Activated T-helper 9 cell treated with anti-CD3 and anti-CD28 coated beads, Interleukin-2, amount 50 U/mL, for 16 hours (primary cell): ENCODE results near the gene ZNF609.
"Not testable (repeated sequence)": the region's sequence is repeated elsewhere in the genome, so short reads cannot be mapped to it uniquely, and the experiment has no call there.

ENCODE experiments used
- DNase-seq: peaks from one replicate; pipeline ENCODE4 v3.0.0-alpha.2; 2020; ENCODE audit warnings: low read depth

The ZNF609 gene

GRCh38 chr15:64623347-64623996, 163.1 kb downstream of the ZNF609 start:
- no peak for DNase-seq

DNA sequence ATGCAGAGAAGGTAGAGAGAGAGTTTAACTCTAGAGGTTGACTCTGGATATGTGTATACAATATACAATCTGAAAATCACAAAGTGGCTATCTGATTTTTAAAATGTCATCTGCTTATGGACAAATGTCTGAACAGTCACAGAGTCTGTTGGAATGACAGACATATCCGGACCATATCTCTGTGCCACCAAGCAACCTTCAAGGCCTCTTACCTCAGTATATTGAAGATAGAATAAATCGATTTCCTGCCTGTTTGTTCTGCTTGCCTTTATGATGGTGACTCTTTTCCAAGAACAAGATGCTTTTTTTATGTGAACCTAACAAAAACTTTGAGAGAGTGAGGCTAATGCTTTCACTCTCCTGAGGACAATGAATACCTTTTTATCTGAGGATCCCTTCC, 163.9 kb downstream of the ZNF609 start:
- no peak for DNase-seq

- no peak for DNase-seq
Measured at GRCh38 chr15:64629063-64629462, 168.7 kb downstream of the ZNF609 start.

GRCh38 chr15:64630396-64631107, 170.2 kb downstream of the ZNF609 start:
- no peak for DNase-seq

DNA sequence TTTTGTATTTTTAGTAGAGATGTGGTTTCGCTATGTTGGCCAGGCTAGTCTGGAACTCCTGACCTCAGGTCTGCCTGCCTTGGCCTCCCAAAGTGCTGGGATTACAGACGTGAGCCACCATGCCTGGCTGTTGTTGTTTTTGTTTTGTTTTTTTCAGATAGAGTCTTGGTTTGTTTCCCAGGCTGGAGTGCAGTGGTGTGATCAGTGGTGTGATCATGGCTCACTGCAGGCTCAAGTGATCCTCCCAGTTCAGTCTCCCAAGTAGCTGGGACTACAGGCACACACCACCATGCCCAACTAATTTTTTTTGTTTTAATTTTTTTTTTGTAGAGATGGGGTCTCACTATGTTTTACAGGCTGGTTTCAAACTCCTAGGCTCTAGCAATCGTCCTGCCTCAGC, 172.3 kb downstream of the ZNF609 start:
- DNase-seq, result not testable (repeated sequence)

- DNase-seq, result no peak
Measured at GRCh38 chr15:64633332-64633731, 173.0 kb downstream of the ZNF609 start.

GRCh38 chr15:64634027-64634426, 173.6 kb downstream of the ZNF609 start:
- peak; percentile 7 for DNase-seq

- DNase-seq, result no peak
Measured at GRCh38 chr15:64634576-64635498, 174.5 kb downstream of the ZNF609 start.

DNA sequence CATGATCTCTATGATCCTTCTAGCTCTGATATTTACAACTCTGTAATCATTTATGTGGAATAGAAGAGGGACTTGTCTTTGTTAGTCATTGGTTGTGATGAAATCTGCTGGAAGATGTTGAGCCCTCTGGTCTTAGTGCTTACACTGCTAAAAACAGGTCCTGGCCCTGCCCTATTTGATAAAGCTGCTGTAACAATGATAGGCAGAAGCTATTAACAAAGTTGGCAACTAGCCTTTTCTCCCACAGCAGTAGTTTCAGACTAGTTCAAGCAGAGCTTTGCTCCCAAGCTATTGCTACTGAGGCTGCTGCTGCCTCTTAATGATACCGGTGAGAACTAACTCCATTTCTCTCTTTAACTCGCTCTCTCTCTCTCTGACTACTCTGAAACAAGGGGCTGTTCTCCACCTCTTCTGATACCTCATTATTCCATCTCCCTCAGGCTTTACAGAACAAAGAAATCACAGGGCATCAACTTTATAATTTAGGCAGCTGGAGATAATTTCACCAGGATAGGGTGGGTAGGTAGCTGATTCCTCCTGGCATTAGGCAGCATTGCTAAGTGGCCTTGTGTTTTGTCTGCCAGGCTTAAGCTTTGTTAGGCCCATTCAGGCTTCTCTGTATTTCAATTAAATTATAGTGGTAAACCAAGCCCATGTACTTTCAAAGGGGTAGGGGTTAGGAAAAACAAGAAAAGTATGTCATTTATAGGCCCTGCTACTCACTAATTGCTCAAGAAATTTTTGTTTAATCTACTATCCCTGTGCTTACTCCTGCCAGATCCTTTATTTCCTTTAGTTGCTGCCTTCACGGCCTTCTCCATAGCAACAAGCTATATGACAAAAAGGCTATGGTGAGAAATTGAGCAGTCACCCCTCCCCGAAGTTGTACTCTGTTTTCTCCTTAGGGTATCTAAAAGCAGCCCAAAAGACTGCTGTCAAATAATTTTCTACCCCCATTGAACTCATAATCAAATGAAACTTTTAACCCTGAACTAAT, 175.4 kb downstream of the ZNF609 start:
- DNase-seq, result no peak

- no peak for DNase-seq
Measured at GRCh38 chr15:64636556-64636955, 176.2 kb downstream of the ZNF609 start.

DNA sequence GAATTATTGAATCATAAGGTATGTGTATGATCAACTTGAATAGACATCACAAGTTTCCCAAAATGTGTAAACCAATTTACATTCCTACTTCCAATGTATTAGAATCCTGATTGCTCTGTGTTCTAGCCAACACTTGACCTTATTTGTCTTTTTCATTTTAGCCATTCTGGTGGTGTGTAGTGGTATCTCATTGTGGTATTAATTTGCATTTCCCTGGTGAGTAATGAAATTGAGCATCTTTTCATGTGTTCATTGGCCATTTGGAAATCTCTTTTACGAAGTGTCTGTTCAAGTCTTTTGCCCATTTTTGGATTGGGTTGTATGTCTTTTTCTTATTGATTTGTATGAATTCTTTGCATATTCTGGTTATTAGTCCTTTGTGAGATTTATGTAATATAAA, 177.0 kb downstream of the ZNF609 start:
- no peak for DNase-seq

DNA sequence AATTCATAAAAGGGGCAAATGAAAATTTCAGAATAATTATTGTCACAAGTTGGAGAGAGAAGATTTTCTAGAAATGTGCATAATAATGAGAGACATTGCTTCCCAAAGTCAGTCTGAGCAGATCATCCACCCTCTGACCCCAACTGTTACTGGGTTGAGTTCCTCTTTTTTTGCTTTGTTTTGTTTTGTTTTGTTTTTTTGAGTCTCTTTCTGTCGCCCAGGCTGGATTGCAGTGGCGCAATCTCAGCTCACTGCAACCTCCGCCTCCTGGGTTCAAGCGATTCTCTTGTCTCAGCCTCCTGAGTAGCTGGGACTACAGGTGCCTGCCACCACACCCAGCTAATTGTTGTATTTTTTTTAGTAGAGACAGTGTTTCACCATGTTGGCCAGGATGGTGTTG, 179.4 kb downstream of the ZNF609 start:
- not testable (repeated sequence) for DNase-seq

- DNase-seq, result no peak
Measured at GRCh38 chr15:64640146-64640871, 179.9 kb downstream of the ZNF609 start.

DNA sequence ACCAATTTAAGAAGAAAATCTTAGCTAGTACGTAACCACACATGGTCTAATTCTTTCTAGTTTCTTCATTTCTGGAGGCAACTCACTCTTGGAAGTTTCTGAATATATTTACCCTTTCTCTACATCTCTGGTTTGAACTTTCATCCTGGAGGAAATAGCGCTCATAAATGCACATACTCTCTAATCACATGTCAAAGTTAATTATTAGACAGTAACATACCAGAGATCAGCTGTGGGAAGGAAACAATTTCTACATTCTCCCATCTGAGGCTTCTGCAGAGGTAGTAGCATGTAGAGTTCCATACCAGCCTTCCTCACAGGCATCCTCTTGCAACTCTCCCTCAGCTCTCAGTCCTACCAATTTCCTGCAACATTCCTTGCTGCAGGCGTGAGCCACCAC, 182.5 kb downstream of the ZNF609 start:
- DNase-seq, result no peak

GRCh38 chr15:64643685-64644084, 183.3 kb downstream of the ZNF609 start:
- no peak for DNase-seq

DNA sequence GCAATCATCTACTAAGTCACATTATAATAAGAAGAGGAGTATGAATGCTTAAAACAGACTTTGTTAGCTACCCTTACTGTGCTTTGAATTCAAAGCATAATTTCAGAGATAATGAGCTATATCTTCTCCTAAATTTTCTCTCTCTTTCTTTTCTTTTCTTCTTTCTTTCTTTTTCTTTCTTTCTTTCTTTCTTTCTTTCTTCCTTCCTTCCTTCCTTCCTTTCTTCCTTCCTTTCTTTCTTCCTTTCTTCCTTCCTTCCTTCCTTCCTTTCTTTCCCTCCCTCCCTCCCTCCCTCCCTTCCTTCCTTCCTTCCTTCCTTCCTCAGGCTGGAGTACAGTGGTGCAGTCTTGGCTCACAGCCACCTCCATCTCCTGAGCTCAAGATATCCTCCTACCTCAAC, 184.4 kb downstream of the ZNF609 start:
- not testable (repeated sequence) for DNase-seq

DNA sequence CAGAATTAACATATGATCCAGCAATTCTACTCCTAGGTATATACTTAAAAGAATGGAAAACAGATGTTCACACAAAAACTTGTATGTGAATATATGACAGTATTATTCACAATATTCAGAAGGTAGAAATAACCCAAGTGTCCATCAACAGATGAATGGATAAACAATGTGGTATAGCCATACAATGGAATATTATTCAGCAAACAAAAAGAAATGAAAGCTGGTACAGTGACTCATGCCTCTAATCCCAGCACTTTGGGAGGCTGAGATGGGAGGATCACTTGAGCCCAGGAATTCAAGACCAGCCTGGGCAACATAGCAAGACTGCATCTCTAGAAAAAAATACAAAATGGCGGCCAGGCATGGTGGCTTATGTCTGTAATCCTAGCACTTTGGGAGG, 185.6 kb downstream of the ZNF609 start:
- DNase-seq, result no peak

GRCh38 chr15:64647367-64647766, 187.0 kb downstream of the ZNF609 start:
- DNase-seq, result no peak

- DNase-seq, result no peak
Measured at GRCh38 chr15:64650552-64650951, 190.2 kb downstream of the ZNF609 start.

- peak; percentile 11 for DNase-seq
Measured at GRCh38 chr15:64651601-64652191, 191.3 kb downstream of the ZNF609 start.
